Mucosa of rectum (tissue), 2 donors: ENCODE data around the gene NRCAM.

Experiments
- H3K27ac ChIP-seq, 2 donors: one replicate each; pipeline ENCODE4 v1.7.0; 2013; ENCODE audit warnings: inconsistent platforms in 2 of 2, low read depth in 2 of 2, low read length in 2 of 2
- H3K27me3 ChIP-seq, 2 donors: one replicate each; pipeline ENCODE4 v1.7.0; 2013; ENCODE audit warnings: low read length in 2 of 2; ENCODE audit not compliant: control insufficient read depth in 2 of 2, insufficient read depth in 2 of 2
- H3K36me3 ChIP-seq, 2 donors: one replicate each; pipeline ENCODE4 v1.7.0; 2013; ENCODE audit warnings: low read length in 2 of 2; ENCODE audit not compliant: control insufficient read depth in 2 of 2, insufficient read depth in 2 of 2
- H3K4me1 ChIP-seq, 2 donors: one replicate each; pipeline ENCODE4 v1.7.0; 2013; ENCODE audit warnings: low read length in 2 of 2, mild to moderate bottlenecking in 1 of 2; ENCODE audit not compliant: control insufficient read depth in 2 of 2, insufficient read depth in 2 of 2
- H3K4me3 ChIP-seq, 2 donors: one replicate each; pipeline ENCODE4 v1.7.0; 2013; ENCODE audit warnings: low read length in 2 of 2
- H3K9ac ChIP-seq, 2 donors: one replicate each; pipeline ENCODE4 v1.7.0; 2013; ENCODE audit warnings: low read length in 2 of 2, low read depth in 1 of 2, mild to moderate bottlenecking in 1 of 2
- H3K9me3 ChIP-seq, 2 donors: one replicate each; pipeline ENCODE4 v1.7.0; 2013; ENCODE audit warnings: low read length in 2 of 2; ENCODE audit not compliant: control insufficient read depth in 2 of 2
- donor health status: healthy.
- donor health status: Normal muscosa, but diverticular disease.

Gene NRCAM

GRCh38 chr7:108246227-108246837 lies 209.9 kb downstream of the NRCAM start:
- Histone ChIP-seq H3K36me3 (no peaks in the 10 kb centered on the region), H3K4me1 (no peaks in the 10 kb centered on the region), H3K27me3 (no peaks in the 10 kb centered on the region), H3K9me3 (no peaks in the 10 kb centered on the region), H3K9ac (no peak overlapping the region), H3K4me3 (no peak overlapping the region), H3K27ac (no peak overlapping the region)

GRCh38 chr7:108245523-108246226 lies 210.6 kb downstream of the NRCAM start:
- Histone ChIP-seq H3K9me3 (no peaks in the 10 kb centered on the region), H3K36me3 (no peaks in the 10 kb centered on the region), H3K27ac (no peak overlapping the region), H3K9ac (no peak overlapping the region), H3K4me3 (no peak overlapping the region), H3K4me1 (no peaks in the 10 kb centered on the region), H3K27me3 (no peaks in the 10 kb centered on the region)

DNA sequence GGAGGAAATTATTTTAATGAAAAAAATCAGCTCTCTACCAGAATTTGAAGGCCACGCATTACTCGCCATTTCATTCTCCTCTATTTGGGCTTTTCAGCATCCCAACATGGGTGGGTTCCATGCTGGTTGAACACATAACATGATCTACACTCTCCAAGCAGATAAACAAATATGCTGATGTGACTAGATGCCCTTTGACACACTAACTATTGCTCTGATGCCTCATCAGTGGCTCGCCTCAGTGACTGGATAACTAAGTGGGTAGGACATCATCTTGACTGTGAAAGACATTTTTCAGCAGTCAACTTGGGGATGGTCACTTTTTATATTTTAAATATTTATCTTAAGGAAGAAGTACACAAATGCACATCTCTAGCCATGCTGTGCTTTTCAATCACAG lies 212.1 kb downstream of the NRCAM start:
- Histone ChIP-seq H3K27me3 (no peaks in the 10 kb centered on the region), H3K27ac (no peak overlapping the region), H3K4me3 (no peak overlapping the region), H3K4me1 (no peaks in the 10 kb centered on the region), H3K9ac (no peak overlapping the region), H3K36me3 (no peaks in the 10 kb centered on the region), H3K9me3 (no peaks in the 10 kb centered on the region)

DNA sequence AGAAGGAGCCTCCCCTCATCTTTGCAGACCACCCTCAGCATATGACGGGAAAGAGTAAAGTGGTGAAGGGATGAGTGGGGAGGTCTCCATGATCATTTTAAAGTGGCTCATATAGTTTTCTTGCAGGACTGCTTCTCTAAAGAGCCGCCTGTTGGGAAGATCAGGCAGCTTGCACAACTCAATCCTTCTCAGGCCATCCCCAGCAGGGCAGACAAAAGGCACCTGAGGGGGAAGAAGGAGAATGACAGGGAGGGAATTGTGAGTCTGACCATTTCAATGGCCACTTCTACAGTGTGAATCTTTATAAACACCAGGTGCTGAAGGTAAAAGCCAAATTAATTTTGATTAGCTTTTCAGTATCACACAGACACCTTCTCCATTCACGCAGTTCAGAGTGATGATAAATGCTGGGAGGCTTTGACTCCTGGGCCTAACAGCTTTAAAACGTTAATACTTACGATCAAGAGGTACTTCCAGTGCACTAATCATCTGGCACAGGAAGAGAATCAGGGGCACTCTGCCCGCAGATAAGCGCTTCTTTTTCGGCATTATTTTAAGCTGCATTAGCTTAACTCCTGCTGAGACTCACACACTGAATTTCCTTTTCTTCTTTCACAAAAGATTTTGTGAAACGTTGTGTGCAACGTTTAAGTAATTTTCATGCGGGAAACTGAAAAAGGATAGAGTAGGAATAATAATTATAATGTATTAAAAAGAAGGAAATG lies 216.6 kb downstream of the NRCAM start:
- H3K4me3 ChIP-seq: no peak overlapping the region
- no peaks in the 10 kb centered on the region for H3K9me3 ChIP-seq
- H3K9ac ChIP-seq: no peak overlapping the region
- no peaks in the 10 kb centered on the region for H3K4me1 ChIP-seq
- no peaks in the 10 kb centered on the region for H3K27me3 ChIP-seq
- H3K27ac ChIP-seq: no peak overlapping the region
- no peaks in the 10 kb centered on the region for H3K36me3 ChIP-seq

GRCh38 chr7:108236681-108237415 lies 219.4 kb downstream of the NRCAM start:
- no peak overlapping the region for H3K4me3 ChIP-seq
- no peaks in the 10 kb centered on the region for H3K4me1 ChIP-seq
- no peaks in the 10 kb centered on the region for H3K9me3 ChIP-seq
- H3K27me3 ChIP-seq: no peaks in the 10 kb centered on the region
- H3K9ac ChIP-seq: no peak overlapping the region
- no peak overlapping the region for H3K27ac ChIP-seq
- no peaks in the 10 kb centered on the region for H3K36me3 ChIP-seq

DNA sequence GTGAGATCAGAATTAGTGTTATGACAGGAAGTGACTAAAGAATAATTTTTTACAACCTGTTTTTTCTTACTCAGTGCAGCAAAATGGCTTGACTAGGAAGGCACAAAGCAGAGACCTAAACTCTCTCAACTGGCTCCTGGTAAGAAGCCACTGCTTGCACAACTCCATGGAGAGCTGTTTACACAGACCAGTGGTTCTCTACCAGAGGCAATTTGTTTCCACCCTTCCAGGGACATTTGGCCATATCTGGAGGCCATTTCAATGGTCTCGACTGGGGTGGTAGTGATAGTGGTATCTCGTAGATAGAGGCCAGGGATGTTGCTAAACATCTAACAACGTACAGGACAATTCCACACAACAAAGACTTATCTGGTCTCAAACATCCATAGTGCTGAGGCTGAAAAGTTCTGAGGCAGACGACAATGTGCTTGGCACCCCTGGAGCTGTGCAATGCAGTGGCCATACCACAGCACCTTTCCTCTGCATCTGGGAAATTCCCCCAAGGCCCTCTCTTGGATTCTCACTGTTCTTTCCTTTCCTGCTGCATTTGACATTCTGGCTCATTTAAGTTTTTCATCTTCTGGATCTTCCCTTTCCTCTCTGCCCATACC lies 220.7 kb downstream of the NRCAM start:
- Histone ChIP-seq H3K36me3 (no peaks in the 10 kb centered on the region), H3K9ac (no peak overlapping the region), H3K27ac (no peak overlapping the region), H3K4me3 (no peak overlapping the region), H3K27me3 (no peaks in the 10 kb centered on the region), H3K9me3 (no peaks in the 10 kb centered on the region), H3K4me1 (no peaks in the 10 kb centered on the region)

DNA sequence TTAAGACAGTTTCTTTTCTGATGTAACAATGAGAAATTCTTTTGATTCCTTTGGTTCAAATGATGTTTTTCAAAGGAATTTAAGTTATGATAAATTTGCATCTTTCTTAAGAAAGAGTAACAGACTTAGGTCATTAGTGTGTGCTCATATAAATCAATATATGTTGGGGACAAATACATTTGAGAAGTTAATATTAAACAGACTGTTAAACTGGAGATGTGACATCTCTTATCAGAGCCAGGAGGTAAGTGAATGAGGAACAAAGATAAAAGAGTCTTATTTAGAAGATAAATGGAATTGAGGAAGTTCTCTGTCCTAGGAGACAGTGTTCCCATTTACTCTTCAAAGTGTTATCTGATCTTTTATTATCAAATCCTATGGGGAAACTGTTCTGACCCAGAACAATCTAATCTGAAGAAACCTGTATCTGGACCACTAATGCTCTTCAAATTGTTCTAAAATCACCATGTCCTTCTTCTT lies 221.2 kb downstream of the NRCAM start:
- Histone ChIP-seq H3K9ac (no peak overlapping the region), H3K4me3 (no peak overlapping the region), H3K36me3 (no peaks in the 10 kb centered on the region), H3K27me3 (no peaks in the 10 kb centered on the region), H3K9me3 (no peaks in the 10 kb centered on the region), H3K27ac (no peak overlapping the region), H3K4me1 (no peaks in the 10 kb centered on the region)

- H3K4me1 ChIP-seq: no peaks in the 10 kb centered on the region
- no peaks in the 10 kb centered on the region for H3K9me3 ChIP-seq
- H3K36me3 ChIP-seq: no peaks in the 10 kb centered on the region
- no peaks in the 10 kb centered on the region for H3K27me3 ChIP-seq
- H3K27ac ChIP-seq: no peak overlapping the region
- H3K9ac ChIP-seq: no peak overlapping the region
- H3K4me3 ChIP-seq: no peak overlapping the region
Observed at GRCh38 chr7:108234281-108234680, 222.0 kb downstream of the NRCAM start.

DNA sequence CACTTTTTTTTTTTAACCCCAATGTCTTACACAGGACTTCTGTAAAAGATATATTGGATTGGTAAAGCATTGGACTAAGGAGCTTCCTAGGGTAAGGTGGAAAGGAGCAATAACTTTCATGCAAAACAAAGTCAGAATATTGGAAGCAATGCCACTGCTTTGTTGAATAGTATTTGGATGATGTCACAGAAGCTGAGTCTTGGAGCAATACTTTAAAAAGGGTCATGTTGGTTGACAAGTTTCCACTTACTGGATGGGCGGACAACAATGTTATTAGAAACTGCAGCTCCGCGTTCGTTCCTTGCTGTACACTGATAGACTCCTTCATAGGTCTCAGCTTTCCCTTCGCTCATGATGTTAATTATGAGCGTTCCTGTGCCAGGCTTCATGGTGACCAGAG lies 224.2 kb downstream of the NRCAM start:
- no peak overlapping the region for H3K9ac ChIP-seq
- H3K36me3 ChIP-seq: no peaks in the 10 kb centered on the region

More for the DNA sequence above, 224.2 kb downstream of the NRCAM start:
- no peak overlapping the region for H3K4me3 ChIP-seq
- no peaks in the 10 kb centered on the region for H3K4me1 ChIP-seq
- H3K27ac ChIP-seq: no peak overlapping the region
- no peaks in the 10 kb centered on the region for H3K27me3 ChIP-seq
- H3K9me3 ChIP-seq: no peaks in the 10 kb centered on the region
